ENCODE measurements around the gene CPHXL. TPM values are rescaled to one million over a fixed set of nuclear protein-coding genes. Genes with fewer than 3 reads are reported as not detected.

Gene CPHXL
- total RNA-seq (2013): not detected
- polyA plus RNA-seq (not detected), polyA minus RNA-seq (not detected in 2 replicates), total RNA-seq (0 to 0.35 (median 0) reads per million in 11 experiments)

- Histone ChIP-seq H3K4me3 (replicated peaks in 1 of 3; ENCODE audit: low read depth in 2 of 3, low read length in 3 of 3) (no peak within 1 kb of the TSS), H3K4me2 (replicated peaks; ENCODE audit: extremely low read depth, low read length, poor library complexity, severe bottlenecking) (no peak within 1 kb of the TSS), H3K36me3 (replicated peaks in 1 of 2; ENCODE audit: control insufficient read depth in 1 of 2, insufficient read depth in 2 of 2, low read length in 2 of 2) (no peaks in the 10 kb centered on the region), H3K79me2 (ENCODE audit: insufficient read depth, low read length) (no peaks in the 10 kb centered on the region), H3K9me3 (replicated peaks in 1 of 2; ENCODE audit: control insufficient read depth in 1 of 2, insufficient read depth in 1 of 2, low read length in 2 of 2) (no peaks in the 10 kb centered on the region), H3K4me1 (ENCODE audit: control insufficient read depth in 1 of 2, insufficient read depth in 2 of 2, low read length in 2 of 2) (no peaks in the 10 kb centered on the region), H3K27ac (ENCODE audit: low read depth in 1 of 2, low read length in 2 of 2) (no peak within 1 kb of the TSS), H2AFZ (ENCODE audit: insufficient read depth, low read depth, low read length, poor library complexity, severe bottlenecking) (no peak within 1 kb of the TSS), H3K27me3 (ENCODE audit: control insufficient read depth in 2 of 2, insufficient read depth in 2 of 2, low read length in 2 of 2) (no peaks in the 10 kb centered on the region), H3K9ac (ENCODE audit: insufficient read depth, low read length, poor library complexity, severe bottlenecking) (no peak within 1 kb of the TSS), H4K20me1 (ENCODE audit: insufficient read depth, low read length) (no peaks in the 10 kb centered on the region)
- H3K4me1 Mint-ChIP-seq: no peaks in the 10 kb centered on the region
- intact Hi-C loops (cut with micrococcal nuclease): no loop called here
- H3K27me3 Mint-ChIP-seq (ENCODE audit: low read depth in 3 of 3): peaks cover 0 to 4% (median 3%) of the 10 kb centered on the region in 3 donors
- H3K4me3 Mint-ChIP-seq: no peak within 1 kb of the TSS
- no peak within 1 kb of the TSS for H3K27ac Mint-ChIP-seq
- no peaks in the 10 kb centered on the region for H3K36me3 Mint-ChIP-seq
- peaks cover 0 to 10% (median 5%) of the 10 kb centered on the region in 7 donors for H3K9me3 Mint-ChIP-seq
- WGBS (ENCODE audit: insufficient coverage): no CpG with 5 or more reads among the region's 5 CpGs
- no peak for DNase-seq
- TF ChIP-seq CTCF (IDR thresholded peaks at IDR 0.05): no peak
Observed at GRCh38 chr16:75726390-75726789, at the start of gene CPHXL. CPHXL (minus strand) TSS chr16:75726490; CDS start chr16:75726442, 48 bp downstream.

- WGBS (ENCODE audit: insufficient coverage): no CpG with 5 or more reads among the region's 1 CpG
- Mint-ChIP-seq H3K27ac (no peak overlapping the region), H3K4me1 (no peaks in the 10 kb centered on the region), H3K27me3 (ENCODE audit: low read depth in 3 of 3) (peaks cover 8 to 15% (median 11%) of the 10 kb centered on the region in 3 donors), H3K36me3 (no peaks in the 10 kb centered on the region), H3K9me3 (peaks cover 0 to 13% (median 5%) of the 10 kb centered on the region in 7 donors), H3K4me3 (no peak overlapping the region)
- no peaks in the 10 kb centered on the region for H3K4me1 ChIP-seq (ENCODE audit: control insufficient read depth in 1 of 2, insufficient read depth in 2 of 2, low read length in 2 of 2)
- H3K27ac ChIP-seq (ENCODE audit: low read depth in 1 of 2, low read length in 2 of 2): no peak overlapping the region
- no peaks in the 10 kb centered on the region for H3K36me3 ChIP-seq (replicated peaks in 1 of 2; ENCODE audit: control insufficient read depth in 1 of 2, insufficient read depth in 2 of 2, low read length in 2 of 2)
- no peak overlapping the region for H3K9ac ChIP-seq (ENCODE audit: insufficient read depth, low read length, poor library complexity, severe bottlenecking)
- DNase-seq: no peak
- no peak for TF ChIP-seq CTCF (IDR thresholded peaks at IDR 0.05)
- H3K4me3 ChIP-seq (replicated peaks in 1 of 3; ENCODE audit: low read depth in 2 of 3, low read length in 3 of 3): no peak overlapping the region
- H3K9me3 ChIP-seq (replicated peaks in 1 of 2; ENCODE audit: control insufficient read depth in 1 of 2, insufficient read depth in 1 of 2, low read length in 2 of 2): no peaks in the 10 kb centered on the region
- H3K4me2 ChIP-seq (replicated peaks; ENCODE audit: extremely low read depth, low read length, poor library complexity, severe bottlenecking): no peak overlapping the region
- intact Hi-C loops (cut with micrococcal nuclease): no loop called here
- no peak overlapping the region for H2AFZ ChIP-seq (ENCODE audit: insufficient read depth, low read depth, low read length, poor library complexity, severe bottlenecking)
- H3K27me3 ChIP-seq (ENCODE audit: control insufficient read depth in 2 of 2, insufficient read depth in 2 of 2, low read length in 2 of 2): no peaks in the 10 kb centered on the region
- H3K79me2 ChIP-seq (ENCODE audit: insufficient read depth, low read length): no peaks in the 10 kb centered on the region
- no peaks in the 10 kb centered on the region for H4K20me1 ChIP-seq (ENCODE audit: insufficient read depth, low read length)
Observed at GRCh38 chr16:75774197-75774596, 47.9 kb upstream of the CPHXL start.
